Neural progenitor cell (in vitro differentiated cells): ENCODE measurements around the gene CENPP.

Experiments used
- CTCF ChIP-seq: fragments of 200-600 bp; sonication (generic); IDR thresholded peaks from 2 replicates; pipeline ENCODE4 v1.5.1; 2017; ENCODE audit warnings: antibody characterized with exemption, mild to moderate bottlenecking
- EZH2 ChIP-seq: fragments of 200-600 bp; sonication (generic); IDR thresholded peaks from 2 replicates; pipeline ENCODE4 v1.6.1; 2017; ENCODE audit warnings: antibody characterized with exemption, mild to moderate bottlenecking, moderate library complexity
- EZH2phosphoT487 ChIP-seq: fragments of 200-600 bp; sonication (generic); IDR thresholded peaks from 2 replicates; pipeline ENCODE4 v1.6.1; 2017; ENCODE audit warnings: antibody characterized with exemption

GRCh38 chr9:92397853-92398252 lies 72.1 kb downstream of the CENPP start:
- TF ChIP-seq EZH2phosphoT487 (no peak), CTCF (no peak), EZH2 (no peak)
